GM18868 (cell line): ENCODE measurements around the gene AFG1L.
"Not testable (repeated sequence)": the region's sequence is repeated elsewhere in the genome, so short reads cannot be mapped to it uniquely, and the experiment has no call there.

Experiments
- ATAC-seq: cut with Tn5 transposase; IDR thresholded peaks from one replicate; pipeline ENCODE4 v1.9.1; 2021; ENCODE audit warnings: mild to moderate bottlenecking, moderate library complexity; ENCODE audit not compliant: unreplicated experiment

The AFG1L gene

GRCh38 chr6:108348655-108349349, 53.9 kb downstream of the AFG1L start:
- peak; percentile 98 for ATAC-seq

- no peak for ATAC-seq
Measured at GRCh38 chr6:108350528-108350927, 55.7 kb downstream of the AFG1L start.

DNA sequence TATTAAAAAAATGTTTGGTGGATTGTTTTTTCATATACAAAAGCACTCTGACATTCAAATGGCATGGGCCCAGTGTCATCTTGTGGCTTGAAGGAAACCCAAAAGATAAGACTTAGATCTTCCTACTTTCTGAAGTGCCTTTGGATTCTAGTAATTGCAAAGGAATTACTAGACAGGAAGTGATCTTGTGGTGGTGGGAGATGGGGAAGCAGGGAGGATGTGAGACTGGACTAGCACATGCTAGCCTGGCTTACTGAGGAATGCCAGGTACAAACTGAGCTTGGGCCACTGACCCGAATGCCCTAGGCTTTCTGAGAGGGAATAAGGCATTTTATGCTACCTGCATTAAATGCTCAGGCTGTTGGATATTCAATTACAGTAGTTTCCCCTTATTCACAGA, 59.0 kb downstream of the AFG1L start:
- no peak for ATAC-seq

DNA sequence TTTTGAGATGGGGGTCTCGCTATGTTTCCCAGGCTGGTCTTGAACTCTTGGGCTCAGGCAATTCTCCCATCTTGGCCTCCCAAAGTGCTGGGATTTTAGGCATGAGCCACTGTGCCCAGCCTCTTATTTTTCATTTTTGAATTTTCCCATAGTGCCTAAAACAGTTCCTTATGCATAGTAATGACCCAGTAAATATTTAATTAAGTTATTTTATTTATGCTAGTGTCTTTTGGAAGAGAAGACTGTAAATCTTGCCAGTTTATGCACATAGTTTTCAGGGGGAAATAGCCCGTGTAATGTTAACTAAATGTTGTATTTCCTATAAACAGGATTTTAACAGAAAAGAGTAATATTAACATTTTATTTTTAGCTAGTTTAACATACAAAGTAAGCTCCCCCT, 60.3 kb downstream of the AFG1L start:
- no peak for ATAC-seq

GRCh38 chr6:108355890-108356289, 61.0 kb downstream of the AFG1L start:
- ATAC-seq, result no peak

DNA sequence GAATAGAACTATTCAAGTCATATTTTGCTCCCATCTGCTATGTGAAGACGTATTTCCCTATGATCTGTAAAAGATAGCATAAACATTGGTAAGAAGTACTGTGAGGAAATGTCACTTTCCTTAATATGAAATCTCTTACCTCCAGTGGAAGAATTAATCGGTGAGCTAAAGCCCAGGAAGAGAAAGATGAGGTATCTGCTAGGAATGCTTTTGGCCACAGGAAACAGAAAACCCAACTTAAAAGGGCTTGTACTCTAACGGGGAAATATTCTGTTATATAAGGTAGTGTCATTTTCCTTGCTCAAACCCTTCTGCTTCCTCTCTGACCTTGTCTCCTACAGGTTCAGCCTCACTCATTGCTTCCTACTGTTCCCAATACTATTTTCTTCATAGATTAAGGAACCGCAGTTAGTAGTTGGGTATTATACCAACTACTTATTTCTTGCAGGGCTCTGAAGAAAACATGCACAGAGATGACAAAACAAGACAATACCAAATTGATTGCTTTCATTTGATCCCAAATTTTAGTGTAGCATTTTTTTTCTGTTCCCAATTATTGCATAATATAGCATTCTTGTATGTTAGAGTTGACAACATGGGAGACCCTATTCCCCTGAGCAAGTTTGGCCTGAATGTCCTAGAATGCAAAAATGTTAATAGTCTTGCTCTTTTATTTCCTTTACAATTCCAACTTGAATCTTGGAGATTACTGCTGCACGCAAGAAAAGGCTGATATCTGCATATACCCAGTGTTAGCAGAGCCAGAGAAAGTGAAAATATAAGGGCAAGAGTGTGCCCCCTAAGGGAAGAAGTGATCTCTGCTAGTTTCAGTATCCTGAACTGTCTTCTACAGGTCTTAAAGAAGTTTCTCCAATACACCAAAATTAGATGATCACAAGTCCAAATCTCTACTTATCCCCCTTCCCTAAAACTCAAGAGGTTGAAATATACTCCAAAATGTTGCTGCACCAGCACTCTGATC, 65.3 kb downstream of the AFG1L start:
- ATAC-seq, result no peak

DNA sequence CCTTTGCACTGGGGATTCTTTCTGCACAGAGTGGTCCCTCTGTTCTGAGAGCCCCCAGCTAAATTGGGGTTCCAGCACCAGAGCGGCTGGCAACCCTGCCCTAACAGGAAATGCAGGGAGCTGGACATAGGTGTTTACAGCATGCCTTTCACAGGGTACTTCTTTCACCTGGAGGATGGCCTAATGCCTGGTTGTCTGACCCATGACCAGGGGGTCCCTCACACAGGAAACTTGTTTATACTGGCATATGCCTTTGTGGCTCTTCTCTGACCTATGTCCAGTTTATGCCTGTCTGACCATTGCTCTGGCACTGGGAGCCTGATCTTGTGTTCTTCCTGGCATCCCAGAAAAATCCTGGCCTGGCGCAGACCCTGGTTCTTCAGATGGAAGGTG, 66.1 kb downstream of the AFG1L start:
- ATAC-seq, result no peak

DNA sequence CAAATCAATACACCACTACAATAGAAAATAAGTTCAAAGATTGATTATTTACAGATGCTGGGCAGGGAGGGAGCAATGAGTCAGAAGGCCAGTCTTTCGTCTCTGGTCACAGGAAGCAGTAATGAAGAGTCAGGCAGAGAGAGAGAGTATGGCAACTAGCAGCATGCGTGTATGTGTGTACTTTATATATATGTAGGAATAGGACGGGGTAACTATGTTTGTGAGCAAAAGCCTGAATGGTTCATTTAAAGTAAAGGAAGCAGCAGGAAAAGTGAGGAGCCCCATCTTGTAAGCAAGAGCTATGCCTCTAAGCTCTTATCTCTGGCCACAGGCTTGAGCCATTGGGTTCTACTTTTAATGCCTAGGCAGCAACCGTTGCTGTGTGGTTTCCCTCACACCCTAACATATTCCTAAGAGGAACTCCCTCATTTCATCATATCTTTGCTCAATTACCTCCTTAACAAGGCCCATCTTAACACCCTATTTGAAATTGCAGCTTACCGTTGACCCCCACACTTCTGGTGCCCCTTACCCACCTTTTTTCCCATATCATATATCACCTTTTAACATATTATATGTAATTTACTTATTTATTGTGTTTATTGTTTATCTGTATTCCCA, 66.6 kb downstream of the AFG1L start:
- no peak for ATAC-seq

GRCh38 chr6:108362455-108362854, 67.6 kb downstream of the AFG1L start:
- ATAC-seq, result no peak

DNA sequence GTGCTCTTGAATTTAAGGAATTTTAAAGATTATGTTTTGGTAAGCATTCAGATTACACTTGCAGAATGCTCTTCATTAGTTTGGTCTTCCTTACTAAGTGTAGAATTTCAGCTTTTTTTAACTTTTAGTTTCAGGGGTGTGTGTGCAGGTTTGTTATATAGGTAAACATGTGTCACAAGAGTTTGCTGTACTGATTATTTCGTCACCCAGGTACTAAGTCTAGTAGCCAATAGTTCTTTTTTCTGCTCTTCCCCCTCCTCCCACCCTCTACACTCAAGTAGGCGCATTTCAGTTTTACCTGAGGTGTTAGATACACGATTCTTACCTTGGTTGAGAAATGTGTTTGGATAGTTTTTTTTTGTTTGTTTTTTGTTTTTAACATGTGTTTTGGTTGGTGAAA, 68.3 kb downstream of the AFG1L start:
- ATAC-seq, result no peak

DNA sequence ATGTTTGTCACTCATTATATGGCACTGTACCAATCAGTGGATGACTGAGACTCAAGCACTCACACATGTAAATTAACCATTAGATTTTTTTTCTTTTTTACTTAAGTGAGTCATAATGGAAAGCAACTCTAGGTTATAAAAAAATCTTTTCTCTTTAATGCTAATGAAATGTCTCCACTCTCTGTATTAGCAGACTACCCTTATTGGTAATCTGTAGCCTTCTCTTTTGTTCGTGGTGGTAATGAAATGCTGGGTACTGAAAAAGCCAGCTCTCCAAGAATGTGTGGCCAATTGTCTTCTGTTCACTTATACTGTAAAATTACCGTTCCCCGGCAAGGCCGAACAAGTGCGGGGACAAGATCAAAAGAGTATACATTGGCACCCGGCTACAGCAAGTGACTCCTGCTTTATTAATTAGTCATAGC, 69.0 kb downstream of the AFG1L start:
- no peak for ATAC-seq

DNA sequence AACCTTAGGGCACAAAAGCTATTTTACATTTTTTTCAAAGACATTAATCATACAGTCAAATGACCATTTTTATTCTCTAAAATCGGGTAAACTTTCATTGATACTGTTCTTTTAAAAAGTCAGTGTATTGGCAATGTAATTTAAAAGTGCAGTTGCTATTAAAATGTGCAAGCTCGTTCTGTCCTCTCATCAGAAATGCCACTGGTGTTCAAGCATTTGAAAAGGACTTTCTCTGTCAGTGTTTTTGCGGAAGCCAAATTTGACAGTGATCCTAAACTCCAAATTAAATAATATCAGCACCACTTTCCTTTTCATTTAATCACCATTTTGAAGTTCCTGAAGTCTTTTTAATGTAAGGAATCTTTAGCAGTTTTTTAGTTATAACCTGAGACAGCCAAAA, 69.6 kb downstream of the AFG1L start:
- no peak for ATAC-seq

GRCh38 chr6:108365478-108365877, 70.6 kb downstream of the AFG1L start:
- ATAC-seq, result no peak

- ATAC-seq, result no peak
Measured at GRCh38 chr6:108366236-108366635, 71.4 kb downstream of the AFG1L start.

DNA sequence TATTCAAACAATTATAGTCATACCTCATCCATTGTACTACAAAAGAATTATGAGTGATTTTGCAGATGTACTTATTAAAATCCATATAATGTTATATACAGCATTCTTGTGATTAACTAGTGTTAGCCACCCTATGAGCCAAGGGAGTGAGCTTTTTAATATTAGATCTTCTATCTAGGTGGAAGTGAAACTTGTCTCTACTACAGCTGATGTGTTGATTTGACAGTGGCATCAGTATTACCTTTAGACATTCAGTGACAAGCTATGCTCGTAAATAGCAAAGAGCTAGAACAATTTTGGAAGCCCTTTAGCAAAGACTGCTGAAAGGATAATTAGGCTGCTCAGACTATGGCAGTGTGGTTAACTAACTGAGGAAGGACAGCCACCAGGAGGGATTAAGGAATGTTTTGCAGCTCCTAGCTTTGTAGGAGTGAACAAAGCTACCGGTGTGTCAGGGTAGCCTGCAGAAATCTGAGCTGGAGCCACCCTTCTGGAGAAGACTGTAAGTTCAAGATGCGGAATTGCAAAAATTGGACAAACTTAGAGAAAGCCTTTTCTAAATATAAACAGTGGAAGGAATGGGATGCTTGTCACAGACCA, 73.7 kb downstream of the AFG1L start:
- ATAC-seq, result peak; percentile 60

- ATAC-seq, result no peak
Measured at GRCh38 chr6:108380876-108381275, 86.0 kb downstream of the AFG1L start.

DNA sequence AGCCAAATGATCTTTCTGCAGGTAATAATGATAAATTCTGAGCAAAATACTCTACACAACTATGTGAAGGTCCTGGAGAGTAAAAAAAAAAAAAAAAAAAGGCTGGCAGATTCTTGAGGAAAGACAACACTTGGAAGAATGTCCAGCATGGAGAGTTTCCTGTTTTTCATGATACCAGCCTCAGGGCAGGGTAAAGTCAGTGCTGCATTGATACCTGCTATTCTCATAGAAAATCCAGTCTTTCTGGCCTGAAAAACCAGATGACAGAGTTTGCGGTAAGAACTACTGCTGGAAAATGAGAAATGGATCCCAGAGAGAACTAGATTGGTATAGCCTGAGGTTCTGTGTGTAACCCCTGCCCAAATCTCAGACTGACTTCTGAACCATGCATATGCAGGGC, 89.1 kb downstream of the AFG1L start:
- ATAC-seq, result no peak

- not testable (repeated sequence) for ATAC-seq
Measured at GRCh38 chr6:108389190-108389589, 94.3 kb downstream of the AFG1L start.

DNA sequence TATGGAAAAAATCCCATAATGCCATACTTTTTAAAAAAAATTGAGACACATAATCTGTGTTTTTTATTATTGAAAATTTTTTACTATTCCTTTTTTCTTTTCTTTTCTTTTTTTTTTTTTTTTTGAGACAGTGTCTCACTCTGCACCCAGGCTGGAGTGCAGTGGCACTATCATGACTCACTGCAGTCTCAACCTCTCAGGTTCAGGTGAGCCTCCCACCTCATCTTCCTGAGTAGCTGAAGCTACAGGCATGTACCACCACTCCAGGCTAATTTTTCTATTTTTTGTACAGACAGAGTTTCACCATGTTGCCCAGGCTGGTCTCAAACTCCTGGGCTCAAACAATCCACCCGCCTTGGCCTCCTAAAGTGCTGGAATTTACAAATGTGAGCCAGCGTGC, 100.4 kb downstream of the AFG1L start:
- ATAC-seq, result no peak

DNA sequence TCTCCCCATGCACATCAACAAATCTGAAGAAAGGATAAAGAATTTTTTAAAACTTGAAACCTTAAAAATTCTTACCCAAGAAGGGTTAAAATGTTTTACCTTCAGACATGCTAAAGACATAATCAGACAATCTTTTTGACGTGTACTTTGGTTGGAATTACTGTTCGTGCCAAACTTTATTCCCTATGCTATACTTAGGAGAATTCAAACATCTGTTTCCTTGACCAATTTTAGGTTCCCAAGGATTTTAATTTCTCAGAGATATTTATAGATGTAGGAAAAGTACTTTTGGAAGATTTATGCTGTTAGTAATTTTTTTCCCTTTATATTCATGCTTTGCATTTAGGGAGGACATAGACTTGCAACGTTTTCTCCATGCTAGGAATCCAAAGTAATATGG, 108.4 kb downstream of the AFG1L start:
- no peak for ATAC-seq

- ATAC-seq, result no peak
Measured at GRCh38 chr6:108406943-108407342, 112.1 kb downstream of the AFG1L start.
